GM21529 (cell line): ENCODE measurements around the gene NEDD8.
"Not testable (repeated sequence)": the region's sequence is repeated elsewhere in the genome, so short reads cannot be mapped to it uniquely, and the experiment has no call there.

Experiments used
- ATAC-seq: cut with Tn5 transposase; IDR thresholded peaks from one replicate; pipeline ENCODE4 v1.9.1; 2021; ENCODE audit not compliant: unreplicated experiment

Gene NEDD8

GRCh38 chr14:24249230-24250021, 17.3 kb upstream of the NEDD8 start:
- no peak for ATAC-seq

- no peak for ATAC-seq
These were observed 15.3 kb upstream of the NEDD8 start for GRCh38 chr14:24247422-24247821.

DNA sequence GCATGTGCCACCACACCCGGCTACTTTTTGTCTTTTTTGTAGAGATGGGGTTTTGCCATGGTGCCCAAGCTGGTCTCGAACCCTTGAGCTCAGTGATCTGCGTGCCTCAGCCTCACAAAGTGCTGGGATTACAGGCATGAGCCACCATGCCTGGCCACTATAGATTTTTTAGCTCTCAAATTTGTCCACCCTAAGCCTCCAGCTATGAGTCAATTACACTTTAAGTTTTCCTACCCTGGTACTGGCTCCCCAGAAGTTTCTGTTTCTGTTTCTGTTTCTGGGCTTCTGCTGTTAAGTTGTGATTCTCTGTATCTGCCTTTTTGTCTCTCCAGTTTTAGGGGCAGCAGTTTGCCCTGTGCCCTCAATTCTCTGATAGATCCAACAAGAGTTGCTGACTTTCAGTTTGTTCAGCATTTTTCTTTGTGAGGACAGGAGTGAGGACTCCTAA, 14.6 kb upstream of the NEDD8 start:
- no peak for ATAC-seq

GRCh38 chr14:24245350-24245749, 13.2 kb upstream of the NEDD8 start:
- ATAC-seq = not testable (repeated sequence)

GRCh38 chr14:24243336-24243836, 11.2 kb upstream of the NEDD8 start:
- no peak for ATAC-seq

- ATAC-seq = peak; percentile 76
These were observed 9.8 kb upstream of the NEDD8 start for GRCh38 chr14:24241829-24242443.

- no peak for ATAC-seq
These were observed 8.1 kb upstream of the NEDD8 start for GRCh38 chr14:24240110-24240918.

DNA sequence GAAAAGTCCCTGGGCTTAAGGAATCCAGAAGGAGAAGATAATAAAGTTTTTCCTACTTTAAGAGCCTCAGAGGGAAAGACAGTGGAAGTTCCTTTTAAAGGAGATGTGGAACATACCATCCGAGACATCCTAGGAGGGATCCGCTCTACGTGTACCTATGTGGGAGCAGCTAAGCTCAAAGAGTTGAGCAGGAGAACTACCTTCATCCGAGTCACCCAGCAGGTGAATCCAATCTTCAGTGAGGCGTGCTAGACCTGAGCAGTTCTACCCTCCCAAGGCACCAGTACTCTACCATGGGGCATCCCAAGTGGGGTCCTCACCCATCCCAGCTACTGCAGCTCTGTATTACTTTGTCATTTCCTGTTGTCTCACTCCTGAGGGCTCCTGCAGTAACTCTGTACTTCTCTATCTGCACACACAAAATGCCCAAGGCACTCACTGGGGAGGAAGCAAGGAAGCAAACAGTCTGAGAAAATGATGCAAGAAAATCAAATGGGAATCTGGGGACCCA, 6.4 kb upstream of the NEDD8 start:
- ATAC-seq = no peak

GRCh38 chr14:24238123-24238522, 6.0 kb upstream of the NEDD8 start:
- no peak for ATAC-seq

- no peak for ATAC-seq
These were observed 5.3 kb upstream of the NEDD8 start for GRCh38 chr14:24237463-24237955.

DNA sequence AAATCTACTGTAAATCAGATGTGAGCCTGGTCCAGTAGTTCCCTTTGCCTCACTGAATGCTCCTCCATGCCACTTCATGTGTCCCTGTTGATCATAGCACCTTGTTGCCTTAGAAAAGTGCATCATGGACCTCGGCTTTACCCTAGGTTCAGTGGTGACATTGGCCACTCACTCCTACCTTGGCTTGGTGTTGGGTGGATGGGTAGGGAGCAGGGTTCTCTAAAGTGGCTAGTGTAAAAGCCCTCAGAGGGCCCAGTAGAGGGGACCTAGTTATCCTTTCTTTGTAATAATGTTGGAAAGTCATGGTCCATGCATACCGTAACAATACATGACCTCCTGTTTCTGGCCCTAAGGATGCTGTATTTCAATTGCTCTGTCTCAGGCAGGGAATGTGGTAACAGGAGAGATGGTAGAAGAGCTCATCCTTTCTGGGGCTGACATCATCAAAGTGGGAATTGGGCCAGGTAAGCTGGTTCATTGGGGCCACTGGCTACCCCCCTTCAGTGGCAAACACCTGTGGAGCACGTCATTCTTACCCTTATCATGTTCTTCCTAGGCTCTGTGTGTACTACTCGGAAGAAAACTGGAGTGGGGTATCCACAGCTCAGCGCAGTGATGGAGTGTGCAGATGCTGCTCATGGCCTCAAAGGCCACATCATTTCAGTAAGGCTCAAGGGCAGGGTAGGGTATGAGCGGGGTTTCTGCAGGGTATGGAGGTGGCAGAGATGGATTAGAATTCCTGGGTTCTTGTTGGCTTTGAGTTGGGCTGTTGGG, 4.7 kb upstream of the NEDD8 start:
- no peak for ATAC-seq

DNA sequence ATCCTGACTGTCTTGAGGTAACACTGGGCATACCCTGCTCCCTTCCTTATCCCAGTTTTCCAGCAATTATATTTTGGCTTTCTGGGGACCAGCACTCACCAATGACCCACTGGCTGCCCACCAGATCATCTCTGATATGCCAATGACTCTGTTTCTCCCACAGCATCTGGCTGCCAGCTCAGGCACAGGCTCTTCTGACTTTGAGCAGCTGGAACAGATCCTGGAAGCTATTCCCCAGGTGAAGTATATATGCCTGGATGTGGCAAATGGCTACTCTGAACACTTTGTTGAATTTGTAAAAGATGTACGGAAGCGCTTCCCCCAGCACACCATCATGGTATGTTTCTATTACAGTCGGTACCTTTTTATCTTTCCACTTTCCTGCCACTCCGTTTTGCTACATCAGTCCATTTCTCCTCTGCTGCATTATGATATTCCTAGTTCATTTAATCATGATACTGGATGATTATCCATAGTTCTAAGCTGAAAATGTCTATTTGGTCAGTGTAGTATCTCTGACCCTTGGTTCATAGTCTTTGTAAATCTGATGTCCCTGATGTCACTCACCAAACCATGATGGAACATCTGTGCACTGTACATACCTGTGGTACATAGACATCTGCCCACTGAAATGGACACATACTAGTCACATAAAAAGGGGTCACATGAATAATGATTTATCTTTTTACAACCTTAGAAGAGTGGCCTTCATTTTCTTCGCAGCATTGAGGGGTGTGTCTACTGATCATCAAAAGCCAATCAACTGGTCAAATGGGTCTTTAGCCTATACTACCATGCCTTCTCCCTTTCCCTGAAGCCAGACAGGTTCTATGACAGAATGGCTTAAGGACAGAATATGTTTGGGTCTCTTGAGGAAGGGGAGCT, 3.9 kb upstream of the NEDD8 start:
- no peak for ATAC-seq

DNA sequence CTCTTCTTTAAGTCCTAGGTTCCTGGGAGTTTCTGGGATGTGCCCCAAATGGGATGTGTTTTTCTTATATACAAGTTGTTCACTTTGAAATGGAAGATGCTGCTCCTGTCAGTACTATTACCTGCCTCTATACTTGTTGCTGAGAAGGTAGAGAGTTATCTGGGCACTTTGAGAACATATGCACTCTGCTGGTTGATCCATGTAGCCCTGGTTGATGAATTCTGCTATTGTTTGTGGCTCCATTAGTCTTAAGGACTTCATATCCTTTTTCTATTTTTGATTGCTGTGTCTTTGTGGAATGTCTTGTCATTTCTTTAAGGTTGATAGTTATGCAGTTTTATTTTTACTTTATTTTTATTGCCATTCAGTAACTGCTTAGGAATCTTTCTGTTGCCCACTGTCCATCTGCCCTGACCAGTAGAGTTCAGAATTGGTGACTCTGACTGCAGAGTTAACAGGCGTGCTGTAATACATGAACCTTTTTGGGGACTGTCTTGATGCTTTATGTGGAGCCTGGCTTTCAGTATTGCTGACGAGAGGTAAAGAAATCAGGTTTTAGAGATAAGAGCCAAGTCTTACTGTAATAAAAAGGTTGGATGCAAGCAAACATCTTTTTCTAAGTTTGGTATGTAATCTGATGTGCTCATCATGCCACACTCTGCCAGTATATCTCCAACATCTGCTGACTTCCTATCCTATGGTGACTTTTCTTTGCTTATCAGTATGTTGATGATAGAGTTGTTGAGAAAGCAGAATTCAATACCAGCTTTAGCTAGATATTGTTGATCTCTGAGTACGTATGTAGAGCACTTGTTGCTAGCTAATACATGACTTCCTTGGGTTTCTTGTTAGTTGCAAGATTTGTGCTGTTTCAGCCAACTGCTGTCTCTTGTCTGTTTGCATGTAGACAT, 2.2 kb upstream of the NEDD8 start:
- no peak for ATAC-seq

DNA sequence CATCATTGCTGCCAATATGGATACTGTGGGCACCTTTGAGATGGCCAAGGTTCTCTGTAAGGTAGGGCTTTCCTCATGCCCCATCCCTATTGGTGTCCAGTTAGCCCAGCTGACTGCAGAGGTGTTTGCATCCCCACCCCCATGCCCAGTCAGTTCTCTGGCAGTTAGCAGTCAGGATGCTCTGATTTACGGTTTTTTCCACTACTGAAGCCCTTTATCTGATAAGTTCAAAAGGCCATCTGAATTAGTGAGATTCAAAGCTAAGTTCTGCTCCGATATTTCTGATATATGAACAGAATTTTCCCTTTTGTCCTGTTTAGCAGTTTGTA, 1.3 kb upstream of the NEDD8 start:
- no peak for ATAC-seq

GRCh38 chr14:24232645-24233537, 724 bp upstream of the NEDD8 start, which contains the start of gene GMPR2:
TSS of gene GMPR2 (plus strand) at chr14:24232929. CDS start at chr14:24233254, 325 bp downstream.
- ATAC-seq = peak; percentile 65

- ATAC-seq = peak; percentile 6
These were observed 675 bp downstream of the NEDD8 start for GRCh38 chr14:24231263-24232120.
